SIG-M5 treated with dmso at 0.1 percent for 504 hours (cell line): ENCODE measurements around the gene AJAP1.
"Not testable (repeated sequence)": the region's sequence is repeated elsewhere in the genome, so short reads cannot be mapped to it uniquely, and the experiment has no call there.

Experiments
- DNase-seq: peaks from one replicate; lab custom pipeline; 2025; ENCODE audit not compliant: unreplicated experiment; lab: John Stamatoyannopoulos, UW

AJAP1 gene

DNA sequence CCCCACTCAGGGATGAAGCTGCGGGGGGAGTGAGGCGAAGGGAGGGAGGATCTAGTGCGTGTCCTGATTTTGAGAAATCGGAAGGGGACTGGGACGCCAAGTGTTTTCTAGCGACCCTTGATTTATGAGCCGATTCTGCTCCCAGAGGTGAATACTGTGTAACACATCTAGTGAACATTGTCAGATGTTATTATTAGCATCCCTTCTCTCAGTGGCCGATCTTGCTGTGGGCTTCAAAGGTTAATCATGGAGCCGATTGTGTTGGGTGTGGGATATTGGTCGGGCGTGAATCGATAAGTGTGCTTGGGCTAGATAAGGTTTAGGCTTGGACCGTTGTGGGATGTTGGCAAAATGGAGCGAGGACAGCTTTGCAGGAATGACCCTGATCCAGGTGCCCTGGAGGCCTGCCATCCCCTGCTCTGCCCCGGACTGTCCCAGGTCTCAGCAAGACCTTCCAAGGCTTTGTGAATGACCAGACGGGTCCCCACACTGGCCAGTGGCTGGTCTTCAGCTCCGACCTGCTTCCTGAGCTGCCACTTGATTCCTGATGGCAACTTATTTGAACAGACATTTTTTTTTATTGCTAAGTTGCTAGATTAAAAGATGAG lies 2.2 kb downstream of the AJAP1 start:
- DNase-seq = no peak

DNA sequence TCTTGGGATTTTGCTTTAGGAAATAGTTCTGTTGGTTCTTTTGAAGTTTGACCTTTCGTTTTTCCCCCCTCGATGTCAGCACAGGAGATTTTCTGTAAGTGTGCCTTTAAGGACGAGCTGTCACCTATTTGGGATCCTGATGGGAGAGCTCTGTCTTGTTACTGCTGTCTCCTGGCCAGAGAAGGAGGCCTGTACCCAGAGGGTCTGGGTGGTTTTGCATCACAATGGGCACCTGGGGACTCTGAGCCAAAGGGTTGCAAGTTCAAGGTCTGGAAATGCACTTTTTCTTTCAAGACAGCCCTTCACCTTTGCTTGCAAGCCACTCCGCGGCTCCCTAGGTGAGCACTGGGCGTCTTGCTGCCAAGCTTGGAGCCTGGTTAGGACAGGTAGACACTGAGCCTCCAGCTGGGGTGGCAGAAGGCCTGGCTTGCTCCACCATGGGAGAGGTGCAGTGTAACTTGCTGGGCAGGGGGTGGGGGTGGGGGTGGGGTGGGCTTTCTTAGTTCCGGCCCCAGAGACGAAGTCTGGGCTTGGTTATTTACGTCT lies 2.9 kb downstream of the AJAP1 start:
- DNase-seq = no peak

DNA sequence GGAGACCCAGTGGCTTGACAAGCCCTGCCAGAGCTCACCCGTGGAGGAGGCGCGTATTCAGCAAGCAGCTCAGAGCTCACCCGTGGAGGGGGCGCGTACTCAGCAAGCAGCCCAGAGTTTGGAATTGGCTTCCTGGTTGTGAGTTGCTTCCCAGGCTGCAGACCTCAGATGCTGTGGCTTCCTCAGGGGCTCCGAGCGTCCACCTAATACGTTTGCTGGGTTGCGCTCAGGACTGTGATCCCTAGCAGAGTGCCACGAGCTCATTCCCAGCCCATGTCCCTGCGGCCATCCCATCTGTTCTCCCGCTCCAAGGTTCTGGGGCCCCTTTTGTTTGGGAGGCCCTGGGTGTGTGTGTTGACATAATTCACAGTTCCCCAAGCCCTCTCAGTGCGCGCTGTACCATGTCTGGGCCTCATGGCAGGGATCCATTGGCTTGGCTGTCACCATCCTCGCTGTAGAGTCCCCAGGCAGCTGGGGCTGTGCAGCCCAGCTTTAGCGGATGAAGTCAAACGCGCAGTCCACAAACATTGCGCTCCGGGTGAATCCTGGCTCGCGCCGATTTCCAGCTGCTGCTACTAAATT lies 3.6 kb downstream of the AJAP1 start:
- DNase-seq = no peak

DNA sequence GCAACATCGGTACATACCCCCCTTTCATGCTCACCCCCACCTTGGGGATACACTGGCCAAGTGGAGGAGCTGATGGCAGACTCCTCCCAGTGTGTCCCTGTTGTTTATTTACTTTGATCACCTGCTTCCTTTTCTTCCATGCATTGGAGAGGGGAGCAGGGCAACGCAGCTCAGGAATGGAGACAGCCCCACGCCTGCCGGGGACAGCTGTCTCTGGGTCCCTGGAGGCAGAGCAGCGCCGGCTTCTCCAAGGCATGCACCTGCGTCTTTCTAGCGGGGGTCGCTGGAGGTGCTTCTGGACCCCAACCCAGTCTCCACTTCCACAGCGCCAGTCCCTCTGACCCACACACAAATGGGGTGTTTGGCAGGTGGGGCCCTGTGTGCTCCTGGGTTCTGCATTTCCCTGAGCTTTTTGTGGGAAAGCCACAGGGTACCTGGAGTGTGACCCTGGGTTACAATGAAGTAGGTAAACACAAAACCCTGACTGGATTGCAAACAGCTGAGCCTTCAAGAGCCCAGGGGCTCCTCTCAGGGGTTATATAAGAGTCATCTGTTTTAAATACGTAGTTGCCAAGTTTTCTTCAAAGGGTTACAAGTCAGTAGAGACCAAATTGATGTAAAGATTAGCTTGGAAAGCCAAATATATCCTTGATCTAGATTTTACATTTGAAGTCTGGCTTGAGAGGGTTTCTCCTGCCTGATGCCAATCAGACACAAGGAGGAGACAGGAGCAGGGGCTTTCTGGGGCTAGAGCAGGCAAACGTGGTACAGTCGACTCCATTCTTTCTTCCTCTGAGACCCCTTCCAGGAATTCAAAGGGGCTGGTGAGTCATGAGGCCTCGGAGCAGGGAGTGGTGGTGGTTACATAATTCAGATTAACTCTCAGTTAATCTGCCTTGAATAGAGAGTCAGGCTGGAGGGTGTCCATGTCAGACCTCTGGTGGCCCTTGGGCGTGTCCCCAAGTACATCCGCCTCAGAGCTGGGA lies 4.5 kb downstream of the AJAP1 start:
- DNase-seq = no peak

DNA sequence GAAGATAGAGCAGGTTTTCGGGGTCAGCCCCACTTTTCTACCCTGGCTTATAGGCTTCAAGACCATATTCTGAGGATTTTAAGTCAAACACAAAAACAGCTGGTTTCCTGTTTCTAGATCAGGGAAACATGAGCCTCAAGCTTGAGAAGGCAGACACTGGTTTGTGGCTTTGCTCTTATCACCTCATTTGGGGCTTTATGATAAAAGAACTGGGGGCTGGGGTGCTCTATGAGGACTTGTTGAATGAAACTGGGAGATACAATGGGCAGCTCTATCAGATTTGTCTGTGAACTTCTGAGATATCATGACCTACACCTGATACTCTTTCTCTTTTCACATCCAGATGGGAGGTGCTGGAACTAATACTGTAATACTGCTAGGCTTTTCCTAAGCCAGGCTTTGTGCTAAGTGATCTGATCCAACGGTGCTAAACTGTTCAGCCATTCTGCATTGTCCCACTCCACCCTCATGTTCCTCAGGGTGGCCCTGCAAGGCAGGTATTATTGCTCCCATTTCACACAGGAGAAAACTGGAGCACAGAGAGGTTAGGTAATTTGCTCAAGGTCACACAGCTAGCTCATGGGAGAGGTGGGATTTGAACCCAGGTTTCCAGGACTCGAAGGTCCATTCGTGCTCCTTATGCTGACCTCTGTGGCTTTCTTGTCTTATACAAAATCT lies 6.6 kb downstream of the AJAP1 start:
- no peak for DNase-seq

DNA sequence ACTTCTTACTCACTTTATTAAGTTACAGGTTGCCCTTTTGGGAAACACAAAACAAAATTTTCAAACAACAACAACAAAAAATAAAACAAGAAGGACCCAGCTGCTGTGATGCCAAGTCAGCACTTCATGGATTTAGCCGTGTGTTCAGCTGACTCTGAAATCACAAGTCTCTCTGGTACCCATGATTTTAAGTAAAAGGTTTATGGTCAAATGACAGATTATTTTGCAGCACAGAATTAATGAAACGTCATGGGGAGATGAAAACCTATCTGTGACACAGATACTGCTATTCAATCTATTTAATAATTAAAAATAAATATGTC lies 7.1 kb downstream of the AJAP1 start:
- DNase-seq = no peak

DNA sequence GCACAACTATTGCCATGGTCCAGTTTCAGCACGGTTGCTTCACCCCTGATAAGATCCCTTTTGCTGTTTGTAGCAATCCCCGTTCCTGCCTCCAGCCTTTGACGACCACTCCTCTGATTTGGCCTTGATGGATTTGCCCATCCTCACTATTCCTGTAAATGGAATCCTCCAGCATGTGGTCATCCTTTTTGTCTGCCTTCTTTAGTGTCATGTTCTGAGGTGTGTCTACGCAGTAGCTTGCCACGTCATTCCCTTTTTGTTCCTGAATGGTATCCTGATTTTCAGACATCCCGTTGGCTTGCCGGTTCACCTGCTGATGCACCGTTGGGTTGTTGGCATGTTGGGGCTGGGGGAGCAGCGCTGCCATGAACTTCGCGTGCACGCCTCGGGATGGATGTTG lies 7.8 kb downstream of the AJAP1 start:
- DNase-seq = no peak

DNA sequence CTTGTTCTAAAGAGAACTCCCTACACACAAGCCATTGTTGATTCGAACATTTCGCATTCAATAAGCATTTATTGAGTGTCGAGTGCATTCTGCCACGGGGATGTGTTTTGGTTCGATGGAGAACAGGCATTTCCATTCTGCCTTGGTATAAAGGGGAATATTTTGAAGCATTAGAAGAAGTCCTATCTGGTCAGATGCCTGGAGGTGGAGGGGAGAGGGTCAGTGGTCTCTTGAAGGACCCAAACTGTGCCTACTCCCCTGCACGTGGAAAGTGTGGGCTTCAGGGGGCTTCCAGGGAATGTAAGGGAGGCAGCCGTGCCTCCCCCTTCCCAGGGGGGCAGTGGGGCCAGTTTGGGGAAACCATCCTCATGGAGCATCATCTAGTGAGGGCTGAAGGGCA lies 8.3 kb downstream of the AJAP1 start:
- DNase-seq = no peak

DNA sequence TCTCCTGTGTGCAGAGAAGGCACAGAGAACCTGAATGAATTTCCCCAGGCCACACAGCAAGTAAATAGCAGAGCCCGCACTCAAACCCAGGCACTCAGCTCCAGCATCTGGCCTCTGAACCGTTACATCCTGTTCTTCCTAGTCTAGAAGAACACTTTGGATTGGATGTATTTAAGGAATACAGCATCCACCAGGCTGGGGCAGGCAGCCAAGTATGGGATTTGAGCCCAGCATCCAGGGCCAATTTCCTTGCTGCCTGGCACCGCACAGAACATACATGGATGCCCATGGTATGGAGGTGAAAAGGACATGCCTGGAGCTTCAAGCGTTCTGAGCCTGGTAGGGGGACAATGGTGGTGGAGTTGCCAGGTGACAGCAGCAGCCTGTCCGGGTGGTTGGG lies 9.7 kb downstream of the AJAP1 start:
- no peak for DNase-seq

DNA sequence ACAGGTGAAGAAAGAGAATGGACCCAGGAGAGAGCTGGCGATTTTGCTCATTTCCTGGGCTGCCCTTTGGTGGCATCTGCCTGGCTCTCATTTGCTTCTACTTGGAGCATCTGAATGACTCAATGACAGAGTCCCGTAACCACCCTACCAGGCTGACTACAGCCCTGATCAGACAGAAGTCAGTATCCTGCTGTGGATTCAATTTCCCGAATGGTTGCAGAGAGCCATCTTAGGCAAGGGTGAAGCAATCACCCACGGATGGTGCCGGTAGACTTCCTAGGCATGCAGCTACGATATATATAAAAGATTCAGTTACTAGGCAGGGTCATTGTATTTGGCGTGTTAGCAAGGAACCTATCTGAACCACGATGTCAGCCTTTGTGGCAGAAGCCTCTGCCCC lies 10.2 kb downstream of the AJAP1 start:
- DNase-seq = no peak

DNA sequence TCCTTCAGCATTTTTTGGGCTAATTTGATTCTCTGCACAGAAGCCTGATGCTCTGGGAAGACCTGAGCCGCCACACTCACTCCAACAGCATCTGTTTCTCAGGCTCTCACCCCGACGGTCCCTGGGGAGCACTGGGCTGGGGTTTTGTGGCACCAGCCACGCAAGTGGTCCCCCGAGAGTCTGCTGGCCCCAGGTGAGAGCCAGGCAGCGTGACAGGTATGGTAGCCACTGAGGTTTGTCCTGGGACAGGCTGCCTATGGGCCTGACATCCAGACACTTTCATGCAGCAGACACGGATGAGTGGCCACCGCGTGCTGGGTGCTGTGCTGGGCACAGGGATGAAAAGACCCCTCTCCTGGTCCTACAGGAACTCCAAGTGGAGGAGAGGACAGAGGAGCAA lies 11.0 kb downstream of the AJAP1 start:
- DNase-seq = no peak

DNA sequence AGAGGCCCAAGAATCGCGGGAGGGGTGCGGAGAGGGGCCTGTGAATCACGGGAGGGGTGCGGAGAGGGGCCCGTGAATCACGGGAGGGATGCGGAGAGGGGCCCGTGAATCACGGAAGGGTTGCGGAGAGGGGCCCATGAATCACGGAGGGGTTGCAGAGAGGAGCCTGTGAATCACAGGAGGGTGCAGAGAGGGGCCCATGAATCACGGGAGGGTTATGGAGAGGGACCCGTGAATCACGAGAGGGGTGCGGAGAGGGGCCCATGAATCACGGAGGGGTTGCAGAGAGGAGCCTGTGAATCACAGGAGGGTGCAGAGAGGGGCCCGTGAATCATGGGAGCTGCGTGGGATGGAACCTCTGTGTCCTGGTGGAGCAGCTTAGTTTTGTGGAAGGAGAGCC lies 12.3 kb downstream of the AJAP1 start:
- DNase-seq = not testable (repeated sequence)

DNA sequence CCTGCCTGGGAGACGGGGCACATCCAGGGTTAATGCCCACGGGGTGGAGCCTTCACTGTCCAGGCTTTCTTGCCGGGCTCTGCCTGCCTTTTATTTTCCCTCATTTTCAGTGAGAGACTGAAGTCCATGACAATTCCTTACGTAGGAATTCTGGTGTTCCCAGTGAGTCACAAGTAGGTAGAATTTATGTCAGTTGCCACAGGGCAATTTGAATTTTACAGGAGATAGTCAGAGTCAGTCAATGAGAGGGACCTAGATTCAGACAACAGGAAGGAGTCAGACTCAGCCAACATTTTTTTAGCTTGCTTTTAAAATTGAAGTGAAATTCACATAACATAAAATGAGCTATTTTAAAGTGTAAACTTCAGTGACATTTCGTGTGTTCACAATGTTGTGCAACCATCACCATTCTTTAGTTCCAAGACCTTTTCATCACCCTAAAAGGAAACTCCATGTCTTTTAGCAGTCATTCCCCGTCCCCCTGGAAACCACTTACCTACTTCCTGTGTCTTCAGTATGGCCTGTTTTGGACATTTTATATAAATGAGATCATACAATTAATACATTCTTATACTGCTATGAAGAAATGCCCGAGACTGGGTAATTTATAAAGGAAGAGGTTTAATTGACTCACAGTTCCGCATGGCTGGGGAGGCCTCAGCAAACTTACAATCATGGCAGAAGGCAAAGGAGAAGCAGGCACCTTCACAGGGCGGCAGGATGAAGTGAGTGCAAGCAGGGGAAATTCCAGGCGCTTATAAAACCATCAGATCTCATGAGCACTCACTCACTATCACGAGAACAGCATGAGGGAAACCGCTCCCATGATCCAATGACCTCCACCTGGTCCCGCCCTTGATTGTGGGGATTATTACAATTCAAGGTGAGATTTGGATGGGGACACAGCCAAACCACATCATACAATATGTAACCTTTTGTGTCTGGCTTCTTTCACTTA lies 14.6 kb downstream of the AJAP1 start:
- DNase-seq = no peak

DNA sequence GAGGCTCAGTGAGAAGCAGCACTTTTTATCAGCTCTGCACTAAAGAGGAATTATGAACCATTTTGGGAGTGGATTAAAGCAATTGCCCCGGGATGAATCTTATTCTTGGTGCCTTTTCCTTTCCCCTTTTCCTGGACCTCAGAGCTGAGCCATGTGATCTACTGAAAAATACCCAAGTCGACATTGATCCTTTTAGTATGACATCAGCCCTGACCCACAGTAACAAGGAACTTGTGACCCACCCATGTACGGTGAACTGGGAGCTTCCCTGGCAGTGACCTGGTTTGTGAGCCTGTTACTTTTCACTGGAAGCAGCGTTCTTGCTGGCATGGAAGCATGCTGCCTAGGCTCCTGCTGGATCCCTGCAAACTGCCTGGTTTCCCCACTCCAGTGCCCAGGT lies 15.9 kb downstream of the AJAP1 start:
- DNase-seq = no peak

DNA sequence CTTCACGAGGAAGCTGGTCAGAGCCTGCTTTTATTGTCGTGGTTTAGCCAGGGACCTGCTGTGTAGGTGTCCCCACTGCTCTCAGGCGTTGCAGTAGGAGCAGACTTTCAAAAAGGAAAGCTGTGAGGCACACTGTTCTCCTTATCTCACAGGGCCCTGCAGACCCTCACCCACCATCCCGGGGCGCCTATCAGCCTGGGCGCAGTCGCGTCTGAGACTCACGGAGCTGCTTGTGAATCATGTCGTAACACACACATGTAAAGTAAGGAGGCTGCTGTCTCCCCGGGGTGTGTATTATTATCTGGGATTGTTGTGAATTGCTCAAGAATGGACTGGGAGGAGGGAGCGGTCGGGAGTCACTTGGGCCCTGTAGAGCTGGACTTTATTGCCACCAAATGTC lies 17.4 kb downstream of the AJAP1 start:
- no peak for DNase-seq

DNA sequence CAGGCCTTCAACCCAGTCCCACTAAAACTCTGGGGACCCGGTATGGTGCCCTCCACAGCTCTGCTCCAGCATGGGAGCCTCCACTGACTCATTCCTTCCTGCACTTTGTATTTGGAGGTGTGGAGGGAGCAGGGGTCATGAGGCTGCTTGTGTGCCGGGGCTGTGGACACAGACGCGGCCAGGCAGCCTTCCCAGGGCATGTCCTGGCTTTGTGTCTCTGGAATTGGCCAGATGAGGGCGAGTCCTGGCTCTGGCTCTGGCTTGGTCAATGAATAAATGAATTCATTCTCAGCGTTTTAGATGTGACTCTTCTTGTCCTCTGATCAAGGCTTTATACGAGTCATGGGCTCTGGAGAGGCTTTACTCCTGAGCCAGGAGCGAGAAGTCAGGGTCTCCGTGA lies 19.1 kb downstream of the AJAP1 start:
- no peak for DNase-seq

DNA sequence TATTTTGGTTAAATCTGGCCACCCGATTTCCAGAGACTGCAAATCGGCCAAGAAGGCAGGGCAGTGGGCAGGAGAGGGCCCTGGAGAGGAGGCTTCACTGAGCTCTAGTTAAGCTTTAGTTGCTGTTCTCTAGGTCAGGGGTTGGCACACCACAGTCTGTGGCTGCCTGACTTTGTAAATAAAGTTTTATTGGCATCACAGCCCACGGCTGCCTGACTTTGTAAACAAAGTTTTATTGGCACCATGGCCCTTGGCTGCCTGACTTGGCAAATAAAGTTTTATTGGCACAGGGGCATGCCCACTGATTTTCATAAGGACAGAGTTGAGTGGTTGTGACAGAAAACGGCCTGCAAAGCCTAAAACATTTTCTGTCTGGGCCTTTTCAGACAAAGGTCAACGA lies 19.7 kb downstream of the AJAP1 start:
- DNase-seq = no peak

DNA sequence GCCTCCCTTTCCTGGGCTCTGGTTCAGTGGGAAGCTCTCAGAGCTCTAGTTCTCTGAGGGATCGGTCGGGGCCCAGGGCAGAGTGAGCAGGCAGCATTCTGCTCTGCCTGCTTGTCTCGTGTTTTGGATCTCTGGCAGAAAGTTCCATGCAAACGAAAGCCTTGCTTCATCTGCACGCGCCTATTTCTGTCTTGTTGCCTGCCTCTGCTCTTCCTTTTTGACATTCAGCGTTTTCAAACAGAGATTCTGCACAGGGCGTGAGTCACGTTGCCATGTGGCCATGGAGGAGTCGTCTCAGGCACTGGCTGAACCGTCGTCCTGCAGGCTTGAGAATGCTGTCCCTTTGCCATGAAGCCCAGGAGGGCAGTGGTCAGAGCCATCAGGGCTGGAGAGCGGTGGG lies 20.3 kb downstream of the AJAP1 start:
- no peak for DNase-seq

DNA sequence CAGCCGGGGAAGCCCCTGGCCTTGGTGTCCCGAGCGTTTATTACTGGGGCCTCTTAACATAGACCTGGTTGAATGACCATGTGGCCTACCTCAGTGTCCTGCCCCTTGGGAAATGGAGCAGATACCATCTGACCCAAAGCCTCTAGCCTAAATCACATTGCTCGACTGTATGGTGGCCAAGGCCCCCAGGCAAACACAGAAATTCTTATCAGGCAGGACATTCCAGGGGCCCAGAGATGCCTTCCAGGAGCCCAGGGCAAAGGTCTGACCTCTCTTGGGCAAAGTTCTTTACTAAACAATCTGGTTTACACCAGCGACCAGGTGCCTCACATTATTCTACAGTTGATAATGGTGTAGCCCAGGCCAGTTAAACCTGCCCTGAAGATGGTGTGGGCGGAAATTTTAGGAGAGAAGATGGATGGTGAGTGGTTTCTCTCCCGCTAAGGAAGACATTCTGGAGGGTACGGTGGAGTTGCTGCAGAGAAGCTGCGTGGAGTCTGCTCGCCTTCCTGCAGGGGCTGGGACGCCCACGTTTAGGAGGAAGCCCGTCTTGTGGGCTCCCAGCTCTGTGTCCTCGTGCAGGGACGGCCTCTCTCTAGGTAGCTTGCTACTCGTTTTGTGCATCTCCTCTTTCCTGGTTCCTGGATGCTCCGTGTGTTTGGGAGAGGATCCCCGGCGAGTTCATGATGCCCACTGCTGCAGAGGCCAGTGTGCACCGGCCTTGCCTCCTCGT lies 21.2 kb downstream of the AJAP1 start:
- DNase-seq = no peak

DNA sequence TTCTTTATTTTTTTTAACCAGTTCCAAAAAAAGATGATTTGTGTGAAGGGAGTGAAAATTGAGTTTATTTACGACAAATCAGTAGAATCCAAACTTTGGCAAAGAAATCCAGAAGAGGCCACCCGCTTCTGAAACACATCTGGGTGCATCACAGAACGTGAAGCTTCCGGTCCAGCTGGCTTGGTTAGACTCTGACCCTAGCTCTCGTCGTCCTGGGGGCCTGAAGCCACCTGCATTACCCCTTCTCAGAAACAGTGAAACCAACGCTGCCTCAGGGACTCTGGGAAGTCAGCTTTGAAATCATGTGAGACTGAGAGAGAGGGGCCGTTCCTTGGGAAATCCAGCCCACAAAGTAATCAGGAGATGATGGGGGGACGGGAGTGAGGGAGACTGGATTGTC lies 21.8 kb downstream of the AJAP1 start:
- no peak for DNase-seq
